ENCODE results near the gene BAZ1B.
"Not testable (repeated sequence)": the region's sequence is repeated elsewhere in the genome, so short reads cannot be mapped to it uniquely, and the experiment has no call there.

The BAZ1B gene

GRCh38 chr7:73522105-73522872 is at the start of gene BAZ1B:
Gene BAZ1B (minus strand): TSS chr7:73522293. CDS start chr7:73521933, 360 bp downstream.
- peak; percentile 98 for DNase-seq

- no peak for DNase-seq
Observed at GRCh38 chr7:73570977-73571376, 48.9 kb upstream of the BAZ1B start.

- no peak for DNase-seq
Observed at GRCh38 chr7:73570521-73570920, 48.4 kb upstream of the BAZ1B start.

- no peak for DNase-seq
Observed at GRCh38 chr7:73569042-73569608, 47.0 kb upstream of the BAZ1B start.

GRCh38 chr7:73567846-73568685 is 46.0 kb upstream of the BAZ1B start:
- DNase-seq = no peak

- DNase-seq = no peak
Observed at GRCh38 chr7:73567140-73567539, 45.0 kb upstream of the BAZ1B start.

- not testable (repeated sequence) for DNase-seq
Observed at GRCh38 chr7:73566431-73566830, 44.3 kb upstream of the BAZ1B start.

- DNase-seq = no peak
Observed at GRCh38 chr7:73565675-73566340, 43.7 kb upstream of the BAZ1B start.

GRCh38 chr7:73560109-73560835 is 38.2 kb upstream of the BAZ1B start:
- no peak for DNase-seq

- peak; percentile 85 for DNase-seq
Observed at GRCh38 chr7:73557397-73558257, 35.5 kb upstream of the BAZ1B start, which contains the start of gene BCL7B. Gene BCL7B (minus strand): TSS chr7:73557690. CDS start chr7:73557578, 112 bp downstream.

GRCh38 chr7:73557108-73557396 is 35.0 kb upstream of the BAZ1B start:
- DNase-seq = peak; percentile 91

GRCh38 chr7:73556208-73557107 is 34.4 kb upstream of the BAZ1B start:
- no peak for DNase-seq

- no peak for DNase-seq
Observed at GRCh38 chr7:73555411-73555982, 33.4 kb upstream of the BAZ1B start.

GRCh38 chr7:73550093-73550492 is 28.0 kb upstream of the BAZ1B start:
- not testable (repeated sequence) for DNase-seq

- no peak for DNase-seq
Observed at GRCh38 chr7:73549176-73549575, 27.1 kb upstream of the BAZ1B start.

- no peak for DNase-seq
Observed at GRCh38 chr7:73547841-73548240, 25.7 kb upstream of the BAZ1B start.

- DNase-seq = no peak
Observed at GRCh38 chr7:73544678-73545077, 22.6 kb upstream of the BAZ1B start.

GRCh38 chr7:73541722-73542121 is 19.6 kb upstream of the BAZ1B start:
- no peak for DNase-seq

GRCh38 chr7:73539709-73540108 is 17.6 kb upstream of the BAZ1B start:
- no peak for DNase-seq

GRCh38 chr7:73538510-73538909 is 16.4 kb upstream of the BAZ1B start:
- not testable (repeated sequence) for DNase-seq

Data from NCI-H510A treated with DMSO at 0.1 percent for 48 hours (cell line).